ENCODE measurements around the gene LGALS14.

The LGALS14 gene

DNA sequence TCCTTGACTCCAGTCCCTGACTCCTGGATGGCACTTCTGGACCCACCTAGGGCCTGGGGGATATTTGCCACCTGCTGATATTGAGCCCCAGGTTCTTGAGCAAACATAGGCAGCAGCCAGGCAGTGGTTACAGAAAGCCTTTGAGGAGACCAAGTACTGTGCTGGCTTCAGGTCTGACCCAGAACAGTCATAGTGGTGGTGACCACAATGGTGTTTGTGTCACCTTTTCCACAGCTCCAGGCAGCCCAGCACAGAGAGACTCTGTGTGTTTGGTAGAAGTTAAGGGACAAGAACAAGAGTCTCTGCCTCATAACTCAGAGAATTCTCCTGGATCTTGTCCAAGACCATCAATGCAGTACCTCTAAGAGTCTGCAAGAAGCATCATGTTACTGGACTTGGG is 48.1 kb downstream of the LGALS14 start:
- no peak overlapping the region for H3K27ac ChIP-seq (ENCODE audit: low read length)

DNA sequence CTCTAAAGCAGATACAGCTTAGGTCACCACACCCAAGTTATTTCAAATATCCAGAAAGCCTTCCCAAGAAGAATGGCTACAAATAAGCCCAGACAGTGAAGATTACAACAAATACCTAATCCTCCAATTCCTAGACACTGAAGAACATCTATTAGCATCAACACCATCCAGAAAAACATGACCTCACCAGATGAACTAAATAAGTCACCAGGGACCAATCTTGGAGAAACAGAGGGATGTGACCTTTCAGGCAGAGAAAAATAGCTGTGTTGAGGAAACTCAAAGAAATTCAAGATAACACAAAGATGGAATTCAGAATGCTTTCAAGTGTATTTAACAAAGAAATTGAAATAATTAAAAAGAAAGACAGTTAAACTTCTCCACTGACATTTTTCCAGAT is 48.5 kb downstream of the LGALS14 start:
- Histone ChIP-seq H3K9me3 (ENCODE audit: control insufficient read depth in 1 of 2, low read length in 2 of 2) (no peaks in the 10 kb centered on the region), H3K36me3 (ENCODE audit: control insufficient read depth in 1 of 2, insufficient read depth in 2 of 2, low read length in 2 of 2) (no peaks in the 10 kb centered on the region), H3K27me3 (ENCODE audit: low read depth, low read length) (no peaks in the 10 kb centered on the region), H3K4me1 (ENCODE audit: control insufficient read depth in 1 of 2, insufficient read depth in 2 of 2, low read length in 2 of 2) (no peaks in the 10 kb centered on the region), H3K4me3 (ENCODE audit: low read depth in 1 of 2, low read length in 2 of 2) (no peak overlapping the region), H3K27ac (ENCODE audit: low read length) (no peak overlapping the region)

More for the DNA sequence above, 48.1 kb downstream of the LGALS14 start:
- Histone ChIP-seq H3K4me1 (ENCODE audit: control insufficient read depth in 1 of 2, insufficient read depth in 2 of 2, low read length in 2 of 2) (no peaks in the 10 kb centered on the region), H3K9me3 (ENCODE audit: control insufficient read depth in 1 of 2, low read length in 2 of 2) (no peaks in the 10 kb centered on the region), H3K36me3 (ENCODE audit: control insufficient read depth in 1 of 2, insufficient read depth in 2 of 2, low read length in 2 of 2) (no peaks in the 10 kb centered on the region), H3K27me3 (ENCODE audit: low read depth, low read length) (no peaks in the 10 kb centered on the region), H3K4me3 (ENCODE audit: low read depth in 1 of 2, low read length in 2 of 2) (no peak overlapping the region)

DNA sequence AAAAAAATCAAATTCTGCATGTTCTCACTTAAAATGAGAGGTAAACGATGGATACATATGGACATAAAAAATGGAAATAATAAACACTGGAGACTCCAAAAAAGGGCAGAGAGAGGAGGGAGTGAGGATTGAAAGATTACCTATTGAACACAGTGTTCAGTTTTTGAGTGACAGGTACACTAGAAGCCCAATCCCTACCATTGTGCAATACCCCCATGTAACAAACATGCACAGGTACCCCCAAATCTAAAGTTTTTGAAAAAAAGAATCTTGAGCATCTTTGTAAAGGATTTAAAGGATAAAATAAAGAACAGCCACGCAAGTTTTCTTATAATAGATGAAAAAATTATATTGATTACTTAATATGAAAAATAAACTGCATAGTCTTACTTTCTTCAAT is 50.3 kb downstream of the LGALS14 start:
- H3K27me3 ChIP-seq (ENCODE audit: low read depth, low read length) = no peaks in the 10 kb centered on the region
- no peaks in the 10 kb centered on the region for H3K4me1 ChIP-seq (ENCODE audit: control insufficient read depth in 1 of 2, insufficient read depth in 2 of 2, low read length in 2 of 2)
- no peak overlapping the region for H3K4me3 ChIP-seq (ENCODE audit: low read depth in 1 of 2, low read length in 2 of 2)
- no peaks in the 10 kb centered on the region for H3K9me3 ChIP-seq (ENCODE audit: control insufficient read depth in 1 of 2, low read length in 2 of 2)
- no peaks in the 10 kb centered on the region for H3K36me3 ChIP-seq (ENCODE audit: control insufficient read depth in 1 of 2, insufficient read depth in 2 of 2, low read length in 2 of 2)
- H3K27ac ChIP-seq (ENCODE audit: low read length) = no peak overlapping the region

DNA sequence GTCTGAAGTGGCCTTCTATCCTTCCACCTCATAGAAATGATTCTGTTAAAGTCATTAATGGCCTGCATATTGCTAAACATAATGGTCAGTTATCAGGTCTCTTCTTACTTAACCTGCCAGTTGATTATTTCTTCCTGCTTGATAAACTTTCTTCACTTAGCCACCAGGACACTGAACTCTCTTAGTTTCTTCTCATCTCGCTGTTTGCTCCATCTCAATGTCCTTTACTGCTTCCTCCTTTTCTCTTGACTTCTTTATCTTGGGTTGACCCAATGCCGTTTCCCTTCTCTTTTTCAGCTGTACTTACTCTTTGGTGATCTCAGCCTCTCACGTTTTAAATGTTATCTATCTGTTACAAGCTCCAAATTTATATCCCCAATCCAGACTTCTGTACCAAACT is 50.7 kb downstream of the LGALS14 start:
- Histone ChIP-seq H3K27ac (ENCODE audit: low read length) (no peak overlapping the region), H3K27me3 (ENCODE audit: low read depth, low read length) (no peaks in the 10 kb centered on the region)

More for the DNA sequence above, 50.7 kb downstream of the LGALS14 start:
- H3K36me3 ChIP-seq (ENCODE audit: control insufficient read depth in 1 of 2, insufficient read depth in 2 of 2, low read length in 2 of 2) = no peaks in the 10 kb centered on the region
- H3K4me3 ChIP-seq (ENCODE audit: low read depth in 1 of 2, low read length in 2 of 2) = no peak overlapping the region
- no peaks in the 10 kb centered on the region for H3K9me3 ChIP-seq (ENCODE audit: control insufficient read depth in 1 of 2, low read length in 2 of 2)
- no peaks in the 10 kb centered on the region for H3K4me1 ChIP-seq (ENCODE audit: control insufficient read depth in 1 of 2, insufficient read depth in 2 of 2, low read length in 2 of 2)
